Esophagus muscularis mucosa (tissue), 4 donors: Measurements from ENCODE around the gene RPS2.

Source experiments
- CTCF ChIP-seq, 3 experiments: fragments of 200-600 bp in 2 of 3; fragments of 450-650 bp in 1 of 3; sonication (generic) in 2 of 3; IDR thresholded peaks; one replicate each; pipeline ENCODE4 v1.5.1; 2017 to 2019; ENCODE audit warnings: antibody characterized with exemption in 3 of 3, mild to moderate bottlenecking in 2 of 3, moderate library complexity in 1 of 3
- EP300 ChIP-seq: sonication (generic); formaldehyde crosslinking; IDR thresholded peaks from one replicate; pipeline ENCODE4 v1.6.1; 2017; ENCODE audit warnings: antibody characterized with exemption
- POLR2A ChIP-seq: fragments of 450-650 bp; IDR thresholded peaks from one replicate; pipeline ENCODE4 v1.6.1; 2017; ENCODE audit warnings: antibody characterized with exemption, moderate library complexity, mild to moderate bottlenecking, low read depth
- POLR2AphosphoS5 ChIP-seq, 2 donors: sonication (generic); formaldehyde crosslinking; IDR thresholded peaks; one replicate each; pipeline ENCODE4 v1.6.1; 2017; ENCODE audit warnings: antibody characterized with exemption in 2 of 2

GRCh38 chr16:2008631-2009163, 44.1 kb upstream of the RPS2 start:
- TF ChIP-seq CTCF (IDR thresholded peaks at IDR 0.05) (no peak), POLR2A (peak; percentile 11), POLR2AphosphoS5 (IDR thresholded peaks at IDR 0.05) (no peak), EP300 (no peak)
